HepG2 (cell line): Measurements from ENCODE around the gene GNRH2. TPM values are rescaled to one million over a fixed set of nuclear protein-coding genes. Genes with fewer than 3 reads are reported as not detected.

Experiments used
- ARID3A ChIP-seq: IDR thresholded peaks from 2 replicates; pipeline ENCODE4 v1.6.1; 2012; ENCODE audit warnings: low read depth, low read length, improper control_type of control experiment
- DNMT1 ChIP-seq: sonication (generic); formaldehyde crosslinking; IDR thresholded peaks from 2 replicates; pipeline ENCODE4 v1.5.1; 2020; ENCODE audit warnings: mild to moderate bottlenecking, missing genetic modification reagents
- HDAC6 ChIP-seq: fragments of 200-600 bp; sonication (generic); IDR thresholded peaks from 2 replicates; pipeline ENCODE4 v1.7.0; 2017; ENCODE audit warnings: mild to moderate bottlenecking, antibody characterized with exemption, low read length, low read depth
- JUND ChIP-seq: sonication (generic); formaldehyde crosslinking; IDR thresholded peaks from 2 replicates; pipeline ENCODE4 v1.8.0; 2022; ENCODE audit warnings: mild to moderate bottlenecking, missing genetic modification reagents
- KIAA2018 ChIP-seq: sonication (generic); formaldehyde crosslinking; IDR thresholded peaks from 2 replicates; pipeline ENCODE4 v1.5.0; 2020; ENCODE audit warnings: mild to moderate bottlenecking, missing genetic modification reagents, borderline replicate concordance
- NR2C2 ChIP-seq: sonication (generic); formaldehyde crosslinking; IDR thresholded peaks from 2 replicates; pipeline ENCODE4 v1.4.0; 2020; ENCODE audit warnings: missing genetic modification reagents, mild to moderate bottlenecking, moderate library complexity, borderline replicate concordance
- SUZ12 ChIP-seq: fragments of 150-350 bp; IDR thresholded peaks from 2 replicates; pipeline ENCODE4 v1.6.1; 2014; ENCODE audit warnings: low read depth, low read length
- YY1 ChIP-seq: IDR thresholded peaks from 2 replicates; pipeline ENCODE4 v1.6.1; 2011; ENCODE audit warnings: low read length, low read depth, moderate library complexity, mild to moderate bottlenecking; ENCODE audit not compliant: insufficient read depth, insufficient replicate concordance
- ZNF101 ChIP-seq: sonication (generic); formaldehyde crosslinking; IDR thresholded peaks from 2 replicates; pipeline ENCODE4 v1.4.0; 2020; ENCODE audit warnings: mild to moderate bottlenecking, low read depth, missing genetic modification reagents, borderline replicate concordance
- ZNF24 ChIP-seq: fragments of 450-650 bp; IDR thresholded peaks from 2 replicates; pipeline ENCODE4 v1.6.1; 2017; ENCODE audit warnings: antibody characterized with exemption, mild to moderate bottlenecking
- ZNF263 ChIP-seq: sonication (generic); formaldehyde crosslinking; IDR thresholded peaks from 2 replicates; pipeline ENCODE4 v1.4.0; 2020; ENCODE audit warnings: missing genetic modification reagents
- ZNF558 ChIP-seq: sonication (generic); formaldehyde crosslinking; IDR thresholded peaks from 2 replicates; pipeline ENCODE4 v1.9.0; 2022; ENCODE audit warnings: mild to moderate bottlenecking, missing genetic modification reagents, borderline replicate concordance
- ZNF703 ChIP-seq: sonication (generic); formaldehyde crosslinking; IDR thresholded peaks from 2 replicates; pipeline ENCODE4 v1.5.1; 2020; ENCODE audit warnings: missing genetic modification reagents, mild to moderate bottlenecking, moderate library complexity, borderline replicate concordance
- ZNF768 ChIP-seq: sonication (generic); formaldehyde crosslinking; IDR thresholded peaks from 2 replicates; pipeline ENCODE4 v1.4.0; 2020; ENCODE audit warnings: missing genetic modification reagents
- ZNF800 ChIP-seq: sonication (generic); formaldehyde crosslinking; IDR thresholded peaks from 2 replicates; pipeline ENCODE4 v1.4.0; 2020; ENCODE audit warnings: missing genetic modification reagents
- polyA plus RNA-seq, 8 experiments: library from polyadenylated mRNA; depleted of rRNA in 3 of 8; stranded (reverse) in 7 of 8; unstranded in 1 of 8; fragments of >200 nt; fragmentation: Illumina TruSeq in 4 of 8; extraction: Trizol in 4 of 8; gene quantifications; 2 replicates each; pipeline versions ENCODE4 v1.2.1 to v1.2.3, GENCODE V29; 2011 to 2016; ENCODE audit warnings: low read depth in 4 of 8, missing spikeins in 1 of 8, mixed read lengths in 1 of 8; ENCODE audit not compliant: insufficient read depth in 1 of 8
- total RNA-seq, 5 experiments: library from RNA; depleted of rRNA; stranded (reverse); fragments of >200 nt; fragmentation: Illumina TruSeq; extraction: Trizol; gene quantifications; 2 replicates each; pipeline ENCODE4 v1.2.3, GENCODE V29; 2016; ENCODE audit warnings: low read depth in 1 of 5

Gene GNRH2
- total and polyA plus RNA-seq, 2 of the 13 experiments (the other 11 are each of a cell fraction or from before 2014, with no cell fraction given), result 0.28 TPM; not detected in 1

- TF ChIP-seq ARID3A (no peak), SUZ12 (peak; percentile 76), DNMT1 (CRISPR knock-in tag) (peak; percentile 62), ZNF768 (CRISPR knock-in tag) (peak; percentile 75; the same call in 1 of the 2 replicates), ZNF263 (peak; percentile 70), NR2C2 (CRISPR knock-in tag) (peak; percentile 99), HDAC6 (0 out of 2 replicates have a peak, but pooled peaks have one; percentile 49), ZNF558 (CRISPR knock-in tag) (peak; percentile 96; the same call in 1 of the 2 replicates), ZNF703 (no peak; the same call in 1 of the 2 replicates), ZNF101 (peak; percentile 86; the same call in 1 of the 2 replicates), JUND (peak; percentile 42), ZNF24 (no peak), YY1 (peak; percentile 86), KIAA2018 (CRISPR knock-in tag) (peak; percentile 92), ZNF800 (peak; percentile 100)
Observed at GRCh38 chr20:3045816-3046676, 2.6 kb downstream of the GNRH2 start, which contains the start of gene MRPS26 (continued).
